Effector memory CD4-positive, alpha-beta T cell (primary cell): ENCODE data around the gene FAM20A.
A peak's percentile ranks its signal among the peaks of the same experiment; 100 is the strongest.

Experiments
- DNase-seq, 3 donors: peaks; one replicate each; pipeline ENCODE4 v3.0.0-alpha.2; 2020
- H3K27ac ChIP-seq: 2 replicates; pipeline ENCODE4 v1.7.0; 2013; ENCODE audit warnings: mild to moderate bottlenecking, low read length, moderate library complexity; ENCODE audit not compliant: insufficient read depth, poor library complexity, severe bottlenecking
- H3K27me3 ChIP-seq: replicated peaks from 2 replicates; pipeline ENCODE4 v1.7.0; 2013; ENCODE audit warnings: mild to moderate bottlenecking, low read length; ENCODE audit not compliant: insufficient read depth, control insufficient read depth, poor library complexity, severe bottlenecking
- H3K36me3 ChIP-seq: 2 replicates; pipeline ENCODE4 v1.7.0; 2013; ENCODE audit warnings: mild to moderate bottlenecking, low read length, moderate library complexity; ENCODE audit not compliant: control insufficient read depth, insufficient read depth
- H3K4me1 ChIP-seq: 2 replicates; pipeline ENCODE4 v1.7.0; 2013; ENCODE audit warnings: low read length, mild to moderate bottlenecking; ENCODE audit not compliant: control insufficient read depth, insufficient read depth, poor library complexity, severe bottlenecking
- H3K4me3 ChIP-seq: 2 replicates; pipeline ENCODE4 v1.7.0; 2013; ENCODE audit warnings: low read length, low read depth, mild to moderate bottlenecking; ENCODE audit not compliant: insufficient read depth, poor library complexity, severe bottlenecking
- H3K9me3 ChIP-seq: 2 replicates; pipeline ENCODE4 v1.7.0; 2013; ENCODE audit warnings: mild to moderate bottlenecking, low read length, moderate library complexity; ENCODE audit not compliant: control insufficient read depth

The FAM20A gene

GRCh38 chr17:68610554-68610953 lies 9.4 kb upstream of the FAM20A start:
- Histone ChIP-seq H3K4me3 (no peak overlapping the region), H3K27ac (no peak overlapping the region), H3K4me1 (no peaks in the 10 kb centered on the region), H3K27me3 (no peaks in the 10 kb centered on the region), H3K9me3 (peaks cover 5% of the 10 kb centered on the region), H3K36me3 (no peaks in the 10 kb centered on the region)
- no peak for DNase-seq

- no peaks in the 10 kb centered on the region for H3K36me3 ChIP-seq
- peaks cover 5% of the 10 kb centered on the region for H3K9me3 ChIP-seq
- no peak overlapping the region for H3K4me3 ChIP-seq
- no peaks in the 10 kb centered on the region for H3K4me1 ChIP-seq
- H3K27ac ChIP-seq: no peak overlapping the region
- DNase-seq: no peak
- H3K27me3 ChIP-seq: no peaks in the 10 kb centered on the region
Observed at GRCh38 chr17:68608515-68609130, 7.5 kb upstream of the FAM20A start.

GRCh38 chr17:68606451-68607307 lies 5.5 kb upstream of the FAM20A start:
- Histone ChIP-seq H3K27me3 (peaks cover 3% of the 10 kb centered on the region), H3K36me3 (no peaks in the 10 kb centered on the region), H3K27ac (no peak overlapping the region), H3K4me1 (no peaks in the 10 kb centered on the region), H3K9me3 (peaks cover 5% of the 10 kb centered on the region), H3K4me3 (no peak overlapping the region)
- DNase-seq: no peak

- H3K4me3 ChIP-seq: no peak overlapping the region
- peaks cover 11% of the 10 kb centered on the region for H3K27me3 ChIP-seq
- H3K36me3 ChIP-seq: no peaks in the 10 kb centered on the region
- H3K27ac ChIP-seq: no peak overlapping the region
- H3K9me3 ChIP-seq: peaks cover 5% of the 10 kb centered on the region
- no peak for DNase-seq
- no peaks in the 10 kb centered on the region for H3K4me1 ChIP-seq
Observed at GRCh38 chr17:68605914-68606313, 4.7 kb upstream of the FAM20A start.

- Histone ChIP-seq H3K27ac (no peak overlapping the region), H3K4me1 (peaks cover 8% of the 10 kb centered on the region), H3K9me3 (no peaks in the 10 kb centered on the region), H3K27me3 (peaks cover 28% of the 10 kb centered on the region), H3K4me3 (no peak overlapping the region), H3K36me3 (no peaks in the 10 kb centered on the region)
- no peak for DNase-seq
Observed at GRCh38 chr17:68603656-68604055, 2.5 kb upstream of the FAM20A start.

- H3K9me3 ChIP-seq: no peaks in the 10 kb centered on the region
- peaks cover 28% of the 10 kb centered on the region for H3K27me3 ChIP-seq
- peaks cover 8% of the 10 kb centered on the region for H3K4me1 ChIP-seq
- H3K4me3 ChIP-seq: no peak overlapping the region
- no peaks in the 10 kb centered on the region for H3K36me3 ChIP-seq
- DNase-seq: no peak
- no peak overlapping the region for H3K27ac ChIP-seq
Observed at GRCh38 chr17:68603027-68603426, 1.9 kb upstream of the FAM20A start.

GRCh38 chr17:68602289-68602688 lies 1.1 kb upstream of the FAM20A start:
- Histone ChIP-seq H3K9me3 (no peaks in the 10 kb centered on the region), H3K36me3 (no peaks in the 10 kb centered on the region), H3K27me3 (peaks cover 28% of the 10 kb centered on the region), H3K4me3 (no peak overlapping the region), H3K4me1 (peaks cover 8% of the 10 kb centered on the region), H3K27ac (no peak overlapping the region)
- DNase-seq: no peak

- no peak overlapping the region for H3K4me3 ChIP-seq
- H3K4me1 ChIP-seq: peaks cover 8% of the 10 kb centered on the region
- H3K36me3 ChIP-seq: no peaks in the 10 kb centered on the region
- no peak for DNase-seq
- H3K9me3 ChIP-seq: no peaks in the 10 kb centered on the region
- peaks cover 28% of the 10 kb centered on the region for H3K27me3 ChIP-seq
- H3K27ac ChIP-seq: no peak overlapping the region
Observed at GRCh38 chr17:68601565-68602288, 560 bp upstream of the FAM20A start.

- Histone ChIP-seq H3K27ac (no peak overlapping the region), H3K4me1 (peaks cover 8% of the 10 kb centered on the region), H3K36me3 (no peaks in the 10 kb centered on the region), H3K27me3 (peaks cover 28% of the 10 kb centered on the region), H3K4me3 (peak overlapping the region; percentile 22), H3K9me3 (no peaks in the 10 kb centered on the region)
- no peak for DNase-seq
Observed at GRCh38 chr17:68600067-68600930, 868 bp downstream of the FAM20A start.
